K562 (cell line): Measurements from ENCODE around the gene ZNF546. TPM values are rescaled to one million over a fixed set of nuclear protein-coding genes. Genes with fewer than 3 reads are reported as not detected.
A peak's percentile ranks its signal among the peaks of the same experiment; 100 is the strongest.

Source experiments
- GTF2F1 ChIP-seq: IDR thresholded peaks from 2 replicates; pipeline ENCODE4 v1.6.1; 2011; ENCODE audit warnings: low read depth, low read length, improper control_type of control experiment
- HNRNPLL ChIP-seq: fragments of 200-400 bp; formaldehyde crosslinking; IDR thresholded peaks from 2 replicates; pipeline ENCODE4 v1.6.1; 2017; ENCODE audit warnings: low read length, low read depth, mild to moderate bottlenecking; ENCODE audit not compliant: poor library complexity, severe bottlenecking
- L3MBTL2 ChIP-seq: fragments of 450-650 bp; IDR thresholded peaks from 2 replicates; pipeline ENCODE4 v1.6.1; 2016; ENCODE audit warnings: mild to moderate bottlenecking, moderate library complexity
- MEF2D ChIP-seq: conservative IDR thresholded peaks from 2 replicates; pipeline ENCODE4 v1.6.1; 2016; ENCODE audit warnings: low read depth, missing genetic modification characterization, missing compliant biosample characterization
- NR2C2 ChIP-seq, 2 experiments: fragments of 200-800 bp in 1 of 2; sonication (Bioruptor generic) in 1 of 2; sonication (generic) in 1 of 2; formaldehyde crosslinking in 1 of 2; IDR thresholded peaks; 2 replicates each; pipeline versions ENCODE4 v1.6.1 to v1.8.0; 2016 to 2022; ENCODE audit warnings: mild to moderate bottlenecking in 1 of 2, missing compliant biosample characterization in 1 of 2, missing genetic modification characterization in 1 of 2, missing genetic modification reagents in 1 of 2
- POLR2A ChIP-seq: fragments of 450-650 bp; conservative IDR thresholded peaks from 2 replicates; pipeline ENCODE4 v1.6.1; 2016
- PURB ChIP-seq: sonication (generic); formaldehyde crosslinking; IDR thresholded peaks from 2 replicates; pipeline ENCODE4 v1.9.0; 2021; ENCODE audit warnings: low read depth, mild to moderate bottlenecking, missing genetic modification reagents
- RHOXF2B ChIP-seq: fragments of 250-450 bp; sonication (Bioruptor Pico); conservative IDR thresholded peaks from 2 replicates; pipeline ENCODE4 v1.5.1; 2021
- SMAD4 ChIP-seq: fragments of 250-450 bp; sonication (Bioruptor Pico); conservative IDR thresholded peaks from 2 replicates; pipeline ENCODE4 v1.8.0; 2021; ENCODE audit warnings: inconsistent platforms, mild to moderate bottlenecking, moderate library complexity
- TAF1 ChIP-seq: IDR thresholded peaks from 2 replicates; pipeline ENCODE4 v1.6.1; 2011; ENCODE audit warnings: mild to moderate bottlenecking, low read length, moderate library complexity; ENCODE audit not compliant: insufficient read depth, control insufficient read depth, severe bottlenecking; ENCODE audit errors: extremely low read depth
- polyA plus RNA-seq, 8 experiments: library from polyadenylated mRNA; depleted of rRNA in 4 of 8; stranded (reverse) in 5 of 8; unstranded in 3 of 8; fragments of >200 nt; fragmentation: Nextera tagmentation in 2 of 8; fragmentation: Illumina TruSeq in 1 of 8; extraction: Ambion mirVana in 2 of 8; extraction: Trizol in 1 of 8; gene quantifications; 2 replicates each; pipeline versions ENCODE4 v1.2.1 to v1.2.3, GENCODE V29; 2011 to 2014; ENCODE audit warnings: inconsistent platforms in 1 of 8, missing spikeins in 1 of 8
- total RNA-seq, 7 experiments: library from RNA; depleted of rRNA in 6 of 7; stranded (reverse); fragments of >200 nt in 6 of 7; fragmentation: Illumina TruSeq in 2 of 7; extraction: Trizol in 2 of 7; gene quantifications; 2 replicates each; pipeline versions ENCODE4 v1.2.1 to v1.2.3, GENCODE V29; 2011 to 2021; ENCODE audit warnings: low replicate concordance in 1 of 7
- TF ChIP-seq, protein P1 (sequence below), 2 experiments: fragments of 450-650 bp in 1 of 2; sonication (generic) in 1 of 2; formaldehyde crosslinking in 1 of 2; IDR thresholded peaks; 2 replicates each; pipeline versions ENCODE4 v1.7.1 to v1.9.0; 2016 to 2022; ENCODE audit warnings: inconsistent platforms in 1 of 2, mild to moderate bottlenecking in 1 of 2, missing genetic modification reagents in 1 of 2
- TF ChIP-seq, protein P2 (sequence below): fragments of 450-650 bp; IDR thresholded peaks from 2 replicates; pipeline ENCODE4 v1.6.1; 2018; ENCODE audit not compliant: partially characterized antibody

The ZNF546 gene
- total and polyA plus RNA-seq, 9 of the 15 experiments (the other 6 are each of a cell fraction or from before 2014, with no cell fraction given): 0.73 to 5.1 (median 2.2) TPM

DNA sequence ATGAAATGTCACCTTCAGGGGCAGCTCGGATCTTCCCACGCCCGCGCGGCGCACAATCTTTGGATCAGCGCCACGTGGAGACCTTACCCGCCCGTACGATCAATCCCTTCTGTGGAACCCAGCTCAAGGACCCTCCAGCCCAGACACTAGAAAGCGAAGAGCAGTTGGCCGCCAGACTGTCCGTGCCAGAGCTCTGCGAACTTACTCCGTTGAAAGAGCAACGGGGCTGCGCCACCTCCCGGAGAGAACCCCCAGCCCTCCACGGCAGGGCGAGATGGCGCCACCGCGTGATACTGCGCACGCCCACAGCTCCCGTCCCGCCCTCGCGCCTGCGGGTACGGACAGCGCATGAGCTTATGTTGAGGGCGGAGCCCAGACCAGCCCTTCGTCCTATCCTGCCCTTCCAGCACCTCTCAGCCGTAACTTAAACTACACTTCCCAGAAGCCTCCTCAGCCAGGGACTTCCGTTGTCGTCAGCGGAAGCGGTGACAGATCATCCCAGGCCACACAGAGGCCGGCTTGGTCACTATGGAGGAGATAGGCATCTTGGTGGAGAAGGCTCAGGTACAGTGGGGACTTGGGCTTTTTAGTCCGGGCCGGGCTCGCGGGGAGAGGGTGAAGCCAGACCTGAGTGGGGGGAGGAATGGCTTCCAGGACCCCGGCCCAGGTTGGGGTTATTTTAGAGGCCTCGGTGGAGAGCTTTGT is 26.0 kb upstream of the ZNF546 start, which contains the start of gene PSMC4 (continued):
- no peak for TF ChIP-seq NR2C2 (CRISPR knock-in tag; IDR thresholded peaks at IDR 0.05)
- peak; percentile 76 for TF ChIP-seq NR2C2 (tag; IDR thresholded peaks at IDR 0.05)
- TF ChIP-seq PURB (CRISPR knock-in tag): no peak
- no peak for TF ChIP-seq RHOXF2B
- no peak; the same call in 1 of the 2 replicates for TF ChIP-seq MEF2D (tag)
- TF ChIP-seq TAF1: peak; percentile 84
- no peak for TF ChIP-seq GTF2F1
- TF ChIP-seq POLR2A: peak; percentile 94
- TF ChIP-seq HNRNPLL: peak; percentile 92
- peak; percentile 93 for TF ChIP-seq L3MBTL2
- TF ChIP-seq, protein P1, sequence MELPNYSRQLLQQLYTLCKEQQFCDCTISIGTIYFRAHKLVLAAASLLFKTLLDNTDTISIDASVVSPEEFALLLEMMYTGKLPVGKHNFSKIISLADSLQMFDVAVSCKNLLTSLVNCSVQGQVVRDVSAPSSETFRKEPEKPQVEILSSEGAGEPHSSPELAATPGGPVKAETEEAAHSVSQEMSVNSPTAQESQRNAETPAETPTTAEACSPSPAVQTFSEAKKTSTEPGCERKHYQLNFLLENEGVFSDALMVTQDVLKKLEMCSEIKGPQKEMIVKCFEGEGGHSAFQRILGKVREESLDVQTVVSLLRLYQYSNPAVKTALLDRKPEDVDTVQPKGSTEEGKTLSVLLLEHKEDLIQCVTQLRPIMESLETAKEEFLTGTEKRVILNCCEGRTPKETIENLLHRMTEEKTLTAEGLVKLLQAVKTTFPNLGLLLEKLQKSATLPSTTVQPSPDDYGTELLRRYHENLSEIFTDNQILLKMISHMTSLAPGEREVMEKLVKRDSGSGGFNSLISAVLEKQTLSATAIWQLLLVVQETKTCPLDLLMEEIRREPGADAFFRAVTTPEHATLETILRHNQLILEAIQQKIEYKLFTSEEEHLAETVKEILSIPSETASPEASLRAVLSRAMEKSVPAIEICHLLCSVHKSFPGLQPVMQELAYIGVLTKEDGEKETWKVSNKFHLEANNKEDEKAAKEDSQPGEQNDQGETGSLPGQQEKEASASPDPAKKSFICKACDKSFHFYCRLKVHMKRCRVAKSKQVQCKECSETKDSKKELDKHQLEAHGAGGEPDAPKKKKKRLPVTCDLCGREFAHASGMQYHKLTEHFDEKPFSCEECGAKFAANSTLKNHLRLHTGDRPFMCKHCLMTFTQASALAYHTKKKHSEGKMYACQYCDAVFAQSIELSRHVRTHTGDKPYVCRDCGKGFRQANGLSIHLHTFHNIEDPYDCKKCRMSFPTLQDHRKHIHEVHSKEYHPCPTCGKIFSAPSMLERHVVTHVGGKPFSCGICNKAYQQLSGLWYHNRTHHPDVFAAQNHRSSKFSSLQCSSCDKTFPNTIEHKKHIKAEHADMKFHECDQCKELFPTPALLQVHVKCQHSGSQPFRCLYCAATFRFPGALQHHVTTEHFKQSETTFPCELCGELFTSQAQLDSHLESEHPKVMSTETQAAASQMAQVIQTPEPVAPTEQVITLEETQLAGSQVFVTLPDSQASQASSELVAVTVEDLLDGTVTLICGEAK (IDR thresholded peaks at IDR 0.05): peak; percentile 98
- TF ChIP-seq, protein P1 (CRISPR knock-in tag; IDR thresholded peaks at IDR 0.05): no peak
- TF ChIP-seq, protein P2, sequence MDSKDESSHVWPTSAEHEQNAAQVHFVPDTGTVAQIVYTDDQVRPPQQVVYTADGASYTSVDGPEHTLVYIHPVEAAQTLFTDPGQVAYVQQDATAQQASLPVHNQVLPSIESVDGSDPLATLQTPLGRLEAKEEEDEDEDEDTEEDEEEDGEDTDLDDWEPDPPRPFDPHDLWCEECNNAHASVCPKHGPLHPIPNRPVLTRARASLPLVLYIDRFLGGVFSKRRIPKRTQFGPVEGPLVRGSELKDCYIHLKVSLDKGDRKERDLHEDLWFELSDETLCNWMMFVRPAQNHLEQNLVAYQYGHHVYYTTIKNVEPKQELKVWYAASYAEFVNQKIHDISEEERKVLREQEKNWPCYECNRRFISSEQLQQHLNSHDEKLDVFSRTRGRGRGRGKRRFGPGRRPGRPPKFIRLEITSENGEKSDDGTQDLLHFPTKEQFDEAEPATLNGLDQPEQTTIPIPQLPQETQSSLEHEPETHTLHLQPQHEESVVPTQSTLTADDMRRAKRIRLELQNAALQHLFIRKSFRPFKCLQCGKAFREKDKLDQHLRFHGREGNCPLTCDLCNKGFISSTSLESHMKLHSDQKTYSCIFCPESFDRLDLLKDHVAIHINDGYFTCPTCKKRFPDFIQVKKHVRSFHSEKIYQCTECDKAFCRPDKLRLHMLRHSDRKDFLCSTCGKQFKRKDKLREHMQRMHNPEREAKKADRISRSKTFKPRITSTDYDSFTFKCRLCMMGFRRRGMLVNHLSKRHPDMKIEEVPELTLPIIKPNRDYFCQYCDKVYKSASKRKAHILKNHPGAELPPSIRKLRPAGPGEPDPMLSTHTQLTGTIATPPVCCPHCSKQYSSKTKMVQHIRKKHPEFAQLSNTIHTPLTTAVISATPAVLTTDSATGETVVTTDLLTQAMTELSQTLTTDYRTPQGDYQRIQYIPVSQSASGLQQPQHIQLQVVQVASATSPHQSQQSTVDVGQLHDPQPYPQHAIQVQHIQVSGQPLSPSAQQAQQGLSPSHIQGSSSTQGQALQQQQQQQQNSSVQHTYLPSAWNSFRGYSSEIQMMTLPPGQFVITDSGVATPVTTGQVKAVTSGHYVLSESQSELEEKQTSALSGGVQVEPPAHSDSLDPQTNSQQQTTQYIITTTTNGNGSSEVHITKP: no peak
- peak; percentile 79; the same call in 1 of the 2 replicates for TF ChIP-seq SMAD4 (CRISPR knock-in tag)
